Activated T-cell treated with anti-CD3 and anti-CD28 coated beads, Interleukin-2, amount 50 U/mL, for 48 hours (primary cell): ENCODE data around the gene ADAM12.

Experiments used
- DNase-seq, 2 experiments: peaks; one replicate each; pipeline ENCODE4 v3.0.0-alpha.2; 2020

Gene ADAM12

DNA sequence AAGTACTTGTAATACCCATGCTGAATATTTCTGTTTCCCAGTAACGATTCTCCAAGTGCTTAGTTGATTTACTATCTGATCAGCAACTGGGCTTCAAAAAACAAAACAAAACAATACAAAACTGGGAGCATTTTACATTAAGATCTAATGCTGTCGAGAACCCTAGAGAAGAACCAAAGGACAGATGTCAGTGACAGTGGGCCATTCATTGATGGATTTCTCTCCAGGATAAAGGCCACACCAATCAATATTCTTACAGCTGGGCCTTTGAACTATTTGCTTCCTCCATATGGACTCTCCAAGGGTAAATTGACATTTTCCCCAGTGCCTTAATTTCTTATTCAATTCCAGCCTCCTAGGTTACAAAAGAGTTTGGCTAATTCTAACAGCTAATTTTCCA lies 217.5 kb downstream of the ADAM12 start:
- DNase-seq: no peak

DNA sequence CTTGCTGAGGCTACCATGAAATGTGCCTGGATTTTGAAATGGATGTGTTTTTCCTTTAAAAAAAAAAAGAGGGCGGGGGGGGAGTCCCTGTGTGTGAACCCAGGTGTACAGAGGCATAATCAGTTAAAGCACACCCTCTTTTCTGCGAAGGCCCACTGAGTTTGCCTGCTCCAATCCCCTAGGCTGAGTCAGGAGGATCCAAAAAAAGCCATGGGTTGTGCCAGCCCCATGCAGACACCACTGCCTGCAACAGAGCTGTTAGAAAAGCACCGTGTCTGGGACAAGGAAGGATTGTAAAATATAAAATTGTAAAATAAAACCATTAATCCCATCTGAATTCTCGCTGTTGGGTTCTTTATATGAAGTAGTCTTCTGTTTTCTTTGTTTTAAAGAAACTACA lies 217.9 kb downstream of the ADAM12 start:
- DNase-seq: no peak

DNA sequence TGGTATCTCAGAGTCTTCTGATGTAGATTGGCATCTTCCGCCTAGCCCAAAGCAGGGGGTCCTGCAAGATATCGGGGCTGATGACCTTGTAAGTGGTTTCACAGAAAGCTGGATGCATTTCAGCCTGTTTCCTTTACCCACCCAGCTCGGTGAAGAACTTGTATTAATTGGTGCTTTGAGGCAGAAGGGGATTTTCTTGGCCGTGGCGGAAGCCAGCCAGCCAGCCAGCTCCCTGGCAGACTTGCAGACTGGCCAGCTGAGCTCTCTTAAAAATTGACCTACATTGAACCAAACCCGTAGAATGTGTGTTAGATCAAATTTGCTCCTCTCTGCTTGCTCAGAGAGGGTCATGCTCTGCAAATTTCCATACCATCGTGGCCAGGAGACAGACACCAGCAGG lies 218.4 kb downstream of the ADAM12 start:
- DNase-seq: no peak

DNA sequence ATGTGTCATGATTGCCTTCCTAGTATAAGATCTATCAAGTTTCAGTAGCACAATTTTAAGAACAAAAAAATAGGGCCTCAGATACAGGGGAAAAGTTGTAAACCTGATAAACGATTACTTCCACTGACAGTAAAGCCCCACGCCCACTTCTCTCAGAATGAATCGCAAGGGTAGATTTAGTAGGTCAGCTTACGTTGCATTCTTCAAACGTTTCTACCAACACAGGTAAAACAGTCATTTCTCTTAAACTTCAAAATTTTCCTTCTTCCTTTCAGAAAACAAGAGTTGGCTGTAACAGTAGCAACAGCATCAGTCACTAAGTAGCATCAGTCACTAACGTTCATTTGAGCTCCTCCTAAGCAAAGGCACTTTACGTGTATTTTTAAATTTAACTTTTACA lies 221.5 kb downstream of the ADAM12 start:
- DNase-seq: no peak

DNA sequence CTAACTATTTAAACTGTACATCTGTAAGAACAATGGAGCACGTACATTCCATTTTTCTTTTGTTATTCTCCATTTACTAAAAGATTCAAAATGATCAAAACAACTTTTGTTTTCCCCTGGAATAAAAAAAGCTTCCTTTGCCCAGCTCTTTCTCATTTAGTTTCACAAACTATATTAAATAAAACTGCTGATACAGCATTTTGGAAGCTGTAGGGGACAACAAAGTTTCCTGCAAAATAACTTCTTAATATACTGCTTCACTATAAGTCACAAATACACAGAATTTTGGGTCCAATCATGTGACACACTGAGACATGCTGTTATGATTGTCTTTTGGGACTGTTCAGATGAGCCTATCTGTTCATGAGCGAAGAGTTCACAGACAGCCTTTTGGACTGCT lies 222.4 kb downstream of the ADAM12 start:
- DNase-seq: no peak

DNA sequence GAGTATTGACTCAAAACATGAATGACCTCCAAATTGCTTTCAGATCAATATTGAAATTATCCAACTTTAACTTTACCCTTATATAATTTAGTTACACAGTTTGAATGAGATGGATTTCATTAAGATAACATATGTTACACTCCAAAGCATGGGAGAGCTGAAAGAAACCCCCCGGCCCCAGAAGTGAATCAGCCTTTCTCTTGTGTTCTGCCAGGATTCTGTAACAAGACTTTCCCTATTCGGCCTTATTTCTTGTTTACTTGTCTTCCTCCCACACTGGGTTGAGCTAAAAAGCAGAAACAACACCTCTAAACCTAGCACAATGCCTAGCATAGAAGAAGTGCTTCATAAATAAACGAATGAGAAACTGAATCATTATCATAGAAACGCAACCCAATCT lies 224.8 kb downstream of the ADAM12 start:
- no peak for DNase-seq

DNA sequence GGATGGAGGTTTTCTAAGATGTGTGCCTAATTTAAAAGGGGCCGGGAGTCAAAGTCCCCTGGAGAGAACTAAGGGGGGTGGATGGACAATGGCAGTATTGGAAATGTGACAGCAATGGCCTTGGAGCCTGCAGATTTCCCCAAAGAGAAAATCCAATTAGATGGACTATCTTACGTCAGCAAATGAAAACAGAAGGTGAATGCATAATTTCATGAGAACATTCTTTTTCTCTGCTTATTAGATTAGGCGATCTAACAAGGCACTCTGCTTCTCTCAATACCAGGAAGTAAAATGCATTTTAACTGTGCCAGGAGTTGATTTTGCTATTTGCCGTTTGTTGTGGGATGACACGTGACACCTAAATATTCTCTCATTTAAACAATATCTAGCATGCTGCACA lies 226.6 kb downstream of the ADAM12 start:
- no peak for DNase-seq

DNA sequence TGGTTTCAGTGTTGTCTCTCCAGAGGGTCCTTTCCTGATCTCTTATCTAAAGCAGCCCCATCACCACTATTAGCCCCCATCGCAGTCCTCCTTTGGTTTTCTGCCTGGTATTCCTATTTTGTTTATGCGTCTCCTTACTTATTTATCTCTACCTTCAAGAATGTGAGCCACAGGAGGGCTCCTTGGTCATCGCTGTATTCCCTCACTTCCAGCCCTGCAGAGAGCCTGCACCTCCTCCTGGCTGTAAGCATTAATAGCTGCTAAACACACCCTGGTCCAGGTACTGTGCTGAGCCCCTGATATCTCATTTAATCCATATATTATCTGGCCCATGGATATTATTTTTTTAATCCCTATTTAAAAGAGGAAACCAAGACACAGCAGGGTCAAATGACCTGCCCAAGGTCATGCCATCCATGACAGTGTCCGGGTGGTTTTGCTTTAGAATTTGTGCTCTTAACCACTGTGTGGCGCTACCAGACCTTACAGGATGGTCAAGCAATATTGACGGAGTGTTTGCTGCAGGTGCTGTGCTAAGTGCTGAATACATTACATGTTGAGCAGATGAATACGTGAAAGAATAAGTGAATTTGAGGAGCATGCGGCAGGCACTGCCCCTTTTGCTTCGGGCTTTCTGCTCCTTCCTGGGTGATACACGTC lies 227.2 kb downstream of the ADAM12 start:
- DNase-seq: no peak

DNA sequence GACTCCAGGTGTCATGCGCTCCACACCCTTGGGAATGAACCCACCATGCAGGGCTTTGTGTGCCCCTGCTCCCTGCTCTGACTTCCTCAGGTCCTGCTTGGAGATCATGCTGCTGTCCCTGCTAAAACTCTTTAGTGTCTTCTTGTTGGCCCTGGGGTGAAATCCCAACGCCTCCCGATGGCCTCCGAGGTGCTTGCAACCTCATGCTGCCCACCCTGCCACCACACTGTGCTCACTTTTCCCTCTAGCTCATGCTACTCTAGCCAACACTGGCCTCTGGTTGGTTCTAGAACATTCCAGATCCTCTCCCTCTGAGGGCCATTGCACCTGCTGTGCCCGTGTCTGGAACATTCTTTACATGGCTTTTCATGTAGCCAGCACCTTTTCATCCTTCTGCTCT lies 227.7 kb downstream of the ADAM12 start:
- no peak for DNase-seq

DNA sequence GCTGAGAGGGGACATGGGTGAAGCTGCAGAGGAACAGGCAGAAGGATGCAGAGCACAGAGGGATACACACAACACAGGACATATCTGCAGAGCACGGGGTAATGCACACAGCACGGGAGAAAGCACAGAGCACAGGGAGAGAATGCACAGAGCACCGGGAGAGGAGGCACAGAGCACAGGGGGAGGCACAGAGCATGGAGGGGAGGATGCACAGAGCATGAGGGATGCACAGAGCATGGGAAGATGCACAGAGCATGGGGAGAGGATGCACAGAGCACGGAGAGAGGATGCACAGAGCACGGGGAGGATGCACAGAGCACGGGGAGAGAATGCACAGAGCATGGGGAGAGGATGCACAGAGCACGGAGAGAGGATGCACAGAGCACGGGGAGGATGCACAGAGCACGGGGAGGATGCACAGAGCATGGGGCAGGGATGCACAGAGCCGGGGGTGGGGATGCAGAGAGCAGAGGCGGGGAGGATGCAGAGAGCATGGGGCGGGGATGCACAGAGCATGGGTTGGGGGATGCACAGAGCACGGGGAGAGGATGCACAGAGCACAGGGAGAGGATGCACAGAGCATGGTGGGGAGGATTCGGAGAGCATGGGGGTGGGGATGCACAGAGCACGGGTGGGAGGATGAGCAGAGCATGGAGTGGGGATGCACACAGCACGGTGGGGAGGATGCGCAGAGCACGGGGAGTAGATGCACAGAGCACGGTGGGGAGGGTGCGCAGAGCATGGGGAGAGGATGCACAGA lies 230.0 kb downstream of the ADAM12 start:
- no peak for DNase-seq

DNA sequence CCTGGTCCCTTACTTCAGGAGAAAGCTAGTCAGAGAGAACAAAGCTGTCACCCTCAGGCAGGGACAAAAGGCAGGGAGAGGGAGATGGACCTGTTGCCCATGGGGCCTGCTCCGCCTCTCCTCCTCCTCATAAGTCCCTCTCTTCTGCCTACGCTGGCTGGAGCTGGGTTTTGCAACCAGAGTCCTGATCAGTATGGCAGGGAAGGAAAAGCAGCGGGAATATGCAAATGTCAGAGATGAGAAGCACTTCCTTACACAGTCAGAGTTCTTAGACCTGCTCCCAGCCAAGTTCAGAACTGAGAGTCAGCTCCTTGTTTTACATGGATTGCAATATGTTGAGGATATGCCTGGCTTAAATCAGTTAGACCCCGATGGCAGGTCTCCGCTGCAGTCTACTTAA lies 231.1 kb downstream of the ADAM12 start:
- DNase-seq: no peak

DNA sequence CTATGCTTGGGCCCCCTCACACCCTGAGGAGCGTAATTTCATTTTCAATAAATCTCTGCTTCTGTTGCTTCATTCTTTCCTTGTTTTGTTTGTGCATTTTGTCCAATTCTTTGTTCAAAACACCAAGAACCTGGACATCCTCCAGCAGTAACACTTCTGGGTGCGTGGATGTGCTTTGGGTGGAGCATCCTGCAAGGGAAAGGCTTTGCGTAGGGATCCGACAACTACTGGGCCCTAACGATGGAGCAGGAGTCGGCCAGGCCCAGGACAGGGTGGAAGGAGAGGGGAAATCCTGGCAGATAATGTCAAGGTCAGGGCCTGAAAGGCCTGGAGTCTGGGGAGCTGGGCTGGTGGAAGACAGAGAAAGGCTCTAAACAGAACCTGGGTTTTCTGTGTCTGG lies 231.8 kb downstream of the ADAM12 start:
- no peak for DNase-seq

DNA sequence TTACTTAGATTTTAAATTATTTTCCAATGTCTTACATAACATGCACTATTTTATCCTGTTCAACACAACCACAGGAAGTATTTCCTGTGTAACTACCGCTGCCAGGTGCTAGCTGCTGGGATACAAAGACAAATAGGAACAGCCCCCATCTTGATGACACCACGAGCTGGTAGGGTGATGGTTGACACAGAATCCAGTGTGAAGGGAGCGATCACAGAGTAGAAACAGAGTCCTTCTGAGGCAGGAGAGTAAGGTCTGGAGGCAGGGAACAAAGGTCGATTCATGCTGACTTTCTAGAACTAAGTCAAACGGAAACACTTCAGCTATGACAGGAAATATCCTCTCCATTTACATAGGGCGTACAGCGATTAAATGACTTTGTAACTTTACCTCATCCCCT lies 232.3 kb downstream of the ADAM12 start:
- DNase-seq: no peak

DNA sequence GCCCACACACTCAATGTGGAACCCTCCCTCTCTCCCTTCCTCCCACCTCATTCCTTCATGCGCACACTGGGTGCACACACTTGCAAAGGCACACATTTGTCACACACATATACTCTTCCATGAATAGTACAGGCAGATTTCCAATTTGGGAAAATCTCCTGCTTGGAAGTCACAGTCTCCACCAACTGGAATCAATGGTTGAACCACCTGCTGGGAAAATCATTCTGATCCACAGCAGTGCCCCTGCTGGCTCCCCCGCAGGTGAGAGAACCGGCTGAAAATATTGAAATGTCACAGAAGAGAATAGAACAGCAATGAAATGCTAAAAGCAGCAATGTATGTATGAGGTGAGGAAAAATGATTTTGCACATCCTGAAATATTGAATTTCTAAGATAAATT lies 232.7 kb downstream of the ADAM12 start:
- DNase-seq: no peak

DNA sequence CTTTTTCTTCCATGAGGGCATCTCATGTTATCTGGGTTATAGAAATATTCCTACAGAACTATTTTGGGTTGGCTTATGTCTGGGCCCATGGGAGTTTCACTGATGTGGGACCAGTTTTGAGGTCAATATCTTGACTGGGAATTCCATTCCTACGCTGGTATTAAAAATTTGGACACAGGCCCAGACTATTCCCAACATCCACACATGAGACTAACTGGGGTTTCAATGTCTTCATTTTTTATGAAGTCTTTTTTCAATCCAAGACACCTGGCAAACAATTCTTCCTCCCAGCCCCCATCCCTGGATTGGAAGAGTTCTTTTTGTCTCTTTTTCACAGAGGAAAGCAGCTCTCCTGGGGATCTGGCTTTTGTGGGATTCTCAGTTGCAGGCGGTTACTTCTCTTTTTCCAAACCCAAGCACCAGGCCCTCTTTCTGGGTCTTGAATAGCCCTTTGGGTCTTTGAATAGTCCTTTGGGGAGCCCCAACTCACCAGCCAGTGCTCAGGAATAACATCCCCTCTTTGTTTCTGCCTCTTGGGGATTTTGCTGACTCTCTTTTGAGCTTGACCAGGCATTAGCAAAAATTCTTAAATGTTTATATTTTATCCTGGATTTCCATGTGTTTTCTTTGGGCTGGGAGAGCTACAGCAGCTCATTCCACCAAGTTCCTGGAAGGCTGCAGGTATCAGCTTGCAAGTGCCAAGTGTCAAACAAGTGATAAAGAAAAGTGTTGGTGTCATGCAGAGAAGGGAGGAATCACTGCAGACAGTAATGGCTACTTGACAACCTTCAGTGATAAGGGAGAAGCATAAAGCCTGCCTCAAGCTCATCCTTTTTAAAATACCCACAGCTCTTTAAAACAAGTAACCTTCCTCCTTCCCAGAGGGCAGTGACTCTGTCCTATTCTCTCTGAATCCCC lies 234.3 kb downstream of the ADAM12 start:
- DNase-seq: no peak

DNA sequence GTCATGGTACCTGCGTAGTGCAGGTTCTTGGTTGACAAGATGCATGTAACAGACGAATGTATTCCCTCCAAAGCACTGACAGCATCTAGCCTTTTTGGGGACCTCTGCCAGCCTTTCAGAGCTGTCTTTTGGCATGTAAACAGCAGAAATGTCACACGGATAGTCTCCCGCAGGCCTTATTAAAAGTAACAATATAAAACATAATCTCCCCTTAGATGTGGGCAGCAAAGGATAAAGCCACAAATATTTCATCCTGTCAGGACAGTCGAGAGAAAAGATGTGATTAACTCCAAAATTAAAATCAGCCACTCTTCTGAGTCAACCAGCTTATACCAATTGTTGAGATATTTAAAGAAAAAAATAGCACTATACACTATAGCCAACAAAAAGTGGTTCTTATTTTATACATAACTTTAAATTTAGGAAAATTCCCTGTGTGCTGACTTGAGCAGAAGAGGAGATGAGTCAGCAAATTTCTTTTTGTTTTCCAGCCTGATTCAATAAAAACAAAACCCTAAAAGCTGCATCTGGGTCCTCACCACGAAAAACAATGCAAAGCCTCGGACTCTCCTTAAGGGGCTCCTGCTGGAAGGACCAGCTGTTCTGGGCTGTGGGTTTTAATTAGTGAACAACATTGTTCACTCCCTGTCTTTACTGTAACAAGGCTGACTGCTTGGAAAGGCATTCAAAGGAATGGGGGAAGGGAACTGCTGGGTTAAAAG lies 240.2 kb downstream of the ADAM12 start:
- DNase-seq: no peak

DNA sequence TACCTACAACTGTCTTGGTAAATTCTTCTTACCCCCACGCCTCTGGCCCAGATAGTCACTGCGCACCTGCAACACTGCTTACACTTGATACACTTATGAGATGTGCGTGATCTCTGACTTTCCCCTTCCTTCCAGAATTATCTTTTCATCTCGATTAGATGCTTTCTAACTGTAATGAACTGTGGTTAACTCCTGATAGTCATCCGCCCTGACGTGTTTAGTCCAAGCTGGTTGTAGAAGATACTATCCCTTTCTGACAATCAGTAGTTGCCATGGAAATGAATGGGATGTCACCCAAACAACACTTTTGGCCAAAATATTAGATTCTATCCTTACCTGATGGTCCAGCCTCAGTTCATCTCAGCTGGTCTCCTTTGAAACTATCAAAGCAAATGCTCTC lies 241.5 kb downstream of the ADAM12 start:
- DNase-seq: no peak

DNA sequence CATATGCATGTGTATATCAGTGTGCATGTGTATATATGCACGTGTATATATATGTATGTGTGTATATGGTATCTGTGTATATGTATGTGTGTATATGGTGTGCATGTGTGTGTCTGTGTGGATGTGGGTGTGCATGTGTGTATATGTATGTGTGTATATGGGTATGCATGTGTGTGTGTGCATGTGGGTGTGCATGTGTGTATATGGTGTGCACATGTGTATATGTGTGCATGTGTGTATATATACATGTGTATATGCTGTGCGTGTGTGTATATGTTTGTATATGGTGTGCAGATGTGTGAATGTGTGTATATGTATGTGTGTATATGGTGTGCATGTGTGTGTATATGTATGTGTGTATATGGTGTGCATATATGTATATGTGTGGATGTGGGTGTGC lies 245.2 kb downstream of the ADAM12 start:
- no peak for DNase-seq

DNA sequence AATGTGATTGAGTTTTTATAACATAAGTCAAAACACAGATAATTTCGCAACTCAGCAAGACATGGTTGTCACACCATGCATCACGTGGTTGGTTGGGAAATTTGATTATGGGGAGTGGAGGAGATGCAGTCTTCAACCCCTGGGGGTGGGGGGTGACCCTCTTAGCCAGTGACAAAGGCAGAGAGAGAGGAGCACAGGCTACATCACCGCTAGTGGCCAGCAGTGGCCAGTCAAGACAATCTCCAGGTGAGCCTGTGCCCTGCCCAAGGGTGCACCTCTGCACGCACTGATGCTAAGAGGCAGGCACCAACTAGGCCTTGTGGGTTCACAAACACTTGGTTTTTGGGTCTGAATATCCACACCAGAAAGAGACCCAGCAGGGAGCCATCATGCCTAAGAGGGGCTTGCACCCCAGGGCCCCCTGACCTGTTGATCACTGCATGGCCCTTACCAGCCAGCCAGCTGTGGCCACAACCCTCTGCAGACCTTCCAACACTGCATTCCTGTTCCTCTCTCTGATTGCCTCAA lies 247.5 kb downstream of the ADAM12 start:
- no peak for DNase-seq

DNA sequence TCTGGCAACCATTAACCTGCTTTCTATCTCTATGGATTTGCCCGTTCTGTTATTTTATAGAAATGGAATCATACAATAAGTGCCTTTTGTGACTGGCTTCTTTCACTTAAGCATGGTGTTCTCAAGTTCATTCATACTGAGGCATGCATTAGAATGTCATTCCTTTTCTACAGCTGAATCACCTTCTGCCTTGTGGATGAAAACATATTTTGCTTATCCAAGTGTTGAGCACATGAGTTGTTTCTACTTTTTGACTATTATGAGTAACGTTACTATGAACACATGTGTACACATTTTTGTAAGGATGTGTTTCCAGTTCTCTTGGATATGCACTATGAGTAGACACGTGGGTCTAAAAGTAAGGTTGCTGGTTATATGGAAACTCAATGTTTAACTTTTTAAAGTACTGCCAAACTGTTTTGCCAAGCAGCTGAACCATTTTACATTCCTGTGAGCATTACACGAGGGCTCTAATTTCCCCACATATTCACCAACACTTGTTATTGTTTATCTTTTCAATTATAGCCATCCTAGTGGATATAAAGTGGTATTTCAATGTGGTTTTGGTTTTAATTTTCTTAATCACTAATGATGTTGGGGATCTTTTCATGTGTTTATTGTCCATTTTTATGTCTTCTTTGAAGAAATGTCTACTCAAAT lies 250.6 kb downstream of the ADAM12 start:
- no peak for DNase-seq

DNA sequence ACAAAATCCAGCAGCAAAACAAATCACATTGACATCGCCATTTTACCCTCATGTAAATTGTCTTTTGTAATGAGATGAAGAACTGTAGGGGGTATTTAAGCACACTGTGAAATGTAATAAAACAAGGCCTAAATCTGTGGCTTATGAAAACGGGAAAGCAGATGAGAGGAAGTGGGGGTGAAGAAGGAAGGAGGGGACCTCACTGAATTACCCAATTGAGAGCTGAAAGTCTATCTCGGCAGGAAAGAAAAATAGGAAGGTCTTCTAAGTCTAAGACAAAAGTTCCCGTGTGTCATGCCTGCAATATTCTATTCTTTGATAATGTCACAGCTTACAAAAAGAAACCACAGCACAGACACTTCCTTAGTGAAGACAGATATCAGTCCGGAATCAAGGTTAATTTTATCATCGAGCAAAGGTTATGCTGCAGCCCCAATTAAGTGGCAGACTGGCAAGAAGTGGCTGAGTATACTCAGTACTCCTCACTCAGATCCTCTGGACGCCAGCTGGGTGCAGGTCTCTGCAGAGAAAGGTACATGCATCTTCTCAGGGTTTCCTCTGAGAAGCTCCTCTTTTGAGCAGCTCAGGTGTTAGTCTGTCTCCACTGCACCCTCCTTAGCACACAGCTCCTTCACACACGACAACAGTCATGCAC lies 252.2 kb downstream of the ADAM12 start:
- DNase-seq: no peak

DNA sequence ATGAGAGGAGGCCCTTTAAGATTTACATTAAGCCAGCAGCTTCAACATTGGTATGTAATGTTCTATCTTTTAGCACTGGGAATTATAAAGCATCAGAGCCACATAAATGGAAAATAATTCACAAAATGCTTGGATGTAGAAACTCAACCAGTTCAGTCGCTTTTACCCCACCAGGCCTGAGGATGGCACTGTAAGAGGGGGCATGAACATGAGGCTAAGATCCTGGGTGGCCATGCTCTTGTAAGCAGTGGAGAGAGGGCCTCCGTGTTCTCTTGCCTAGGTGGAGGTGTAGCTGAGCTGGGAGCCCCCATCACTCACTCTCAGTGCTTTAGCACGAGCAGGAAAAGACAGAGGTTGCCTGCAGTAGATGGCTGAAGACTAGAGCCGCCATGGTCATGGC lies 253.1 kb downstream of the ADAM12 start:
- DNase-seq: no peak
